ENCODE measurements around the gene SEZ6L.

GRCh38 chr22:26325641-26326040 is 156.4 kb downstream of the SEZ6L start:
- no peak for TF ChIP-seq CTCF (IDR thresholded peaks at IDR 0.05)
- TF ChIP-seq POLR2AphosphoS5 (IDR thresholded peaks at IDR 0.05): no peak

All from transverse colon (tissue), 4 donors.